ENCODE results near the gene WDR73. TPM values are rescaled to one million over a fixed set of nuclear protein-coding genes. Genes with fewer than 3 reads are reported as not detected.
A peak's percentile ranks its signal among the peaks of the same experiment; 100 is the strongest.

The WDR73 gene
- total and polyA plus RNA-seq, 2 of the 4 experiments (the other 2 are of a cell fraction) = 21.5 to 25.5 TPM

- dilution Hi-C loops (cut with HindIII; ENCODE audit: low sequenced_read_pairs, unreplicated experiment) (no loop called here), intact Hi-C loops (cut with micrococcal nuclease) (loop anchor here (1.0 to 5.0 kb wide), 7 partner anchors 53 to 387 kb away; partner anchors contain the start of genes ZNF592 and ZSCAN2), in situ Hi-C loops (cut with MboI; ENCODE audit: low sequenced_read_pairs) (no loop called here)
- Histone ChIP-seq H2BK15ac (ENCODE audit: low read depth, low read length) (no peak overlapping the region), H3K4me1 (ENCODE audit: control insufficient read depth, insufficient read depth, low read length) (peaks cover 9% of the 10 kb centered on the region), H3K14ac (replicated peaks; ENCODE audit: low read depth, low read length) (no peak overlapping the region), H3K23ac (ENCODE audit: low read depth, low read length) (no peak overlapping the region), H3K4me2 (ENCODE audit: low read depth, low read length) (peak overlapping the region; percentile 82), H3K36me3 (ENCODE audit: control insufficient read depth, insufficient read depth, low read length) (peaks cover 10% of the 10 kb centered on the region), H2AK9ac (replicated peaks; ENCODE audit: low read depth, low read length, poor library complexity) (peak overlapping the region; percentile 89), H4K91ac (ENCODE audit: insufficient read depth, low read depth, low read length) (no peak overlapping the region), H3K4ac (ENCODE audit: low read depth, low read length) (peak overlapping the region; percentile 20), H4K8ac (ENCODE audit: low read depth in 2 of 2, low read length in 2 of 2) (peak overlapping the region; percentile 8 to 88; a peak in 1 of 4 replicates), H3K27me3 (ENCODE audit: control insufficient read depth, insufficient read depth, low read length) (no peaks in the 10 kb centered on the region), H2AFZ (replicated peaks; ENCODE audit: low read length, poor library complexity) (peak overlapping the region; percentile 63), H3K27ac (ENCODE audit: insufficient read depth, low read length) (peak overlapping the region; percentile 21; the same call in 1 of the 2 replicates), H2BK5ac (ENCODE audit: low read depth, low read length, poor library complexity, severe bottlenecking) (peak overlapping the region; percentile 63), H3K9me3 (ENCODE audit: control insufficient read depth, insufficient read depth, low read length) (no peaks in the 10 kb centered on the region), H3K9ac (ENCODE audit: low read depth, low read length) (peak overlapping the region; percentile 90), H3K79me1 (ENCODE audit: low read depth in 1 of 2, low read length in 2 of 2) (peaks cover 15 to 48% of the 10 kb centered on the region in 2 experiments), H3K56ac (ENCODE audit: extremely low read depth, insufficient read depth, low read length) (no peak overlapping the region), H2AK5ac (ENCODE audit: low read depth, low read length) (no peak overlapping the region; the same call in 1 of the 2 replicates), H3K18ac (ENCODE audit: low read depth, low read length) (no peak overlapping the region), H2BK20ac (ENCODE audit: low read depth, low read length) (no peak overlapping the region), H3K9me1 (ENCODE audit: insufficient read depth, low read length) (peaks cover 13% of the 10 kb centered on the region), H4K20me1 (ENCODE audit: insufficient read depth, low read length) (no peaks in the 10 kb centered on the region), H3K4me3 (ENCODE audit: insufficient read depth, low read depth, low read length) (peak overlapping the region; percentile 83), H4K5ac (ENCODE audit: low read depth, low read length) (no peak overlapping the region), H2BK120ac (ENCODE audit: low read depth, low read length) (no peak overlapping the region)
- WGBS, 2 experiments (ENCODE audit: extremely low coverage in 2 of 2, insufficient read length in 1 of 2) = 0% methylated on average over 4 of the region's 19 CpGs; no CpG with 5 or more reads in 1 of the 2 experiments
- no TSS peak for BruUV-seq (replicated peaks)
- peak; percentile 79 for DNase-seq
- CTCF ChIA-PET = no interaction called here
- peak; percentile 57 for ATAC-seq (ENCODE audit: low read depth)
- POLR2A ChIA-PET (ENCODE audit: unreplicated experiment) = interaction anchor here (0.5 kb wide), 1 partner anchor 73 kb away, joined by 5 read pairs; no protein-coding TSS in a partner anchor
- no peak for TF ChIP-seq RCOR1 (IDR thresholded peaks at IDR 0.05; ENCODE audit: insufficient replicate concordance, low read length)
- TF ChIP-seq MAZ (IDR thresholded peaks at IDR 0.05; ENCODE audit: borderline replicate concordance, low read depth, low read length) = peak; percentile 50; the same call in 1 of the 2 replicates
- TF ChIP-seq CTCF (conservative IDR thresholded peaks at IDR 0.05; ENCODE audit: low read depth, low read length) = peak; percentile 66
- TF ChIP-seq SMC3 (IDR thresholded peaks at IDR 0.05; ENCODE audit: low read depth, low read length) = peak; percentile 66
- TF ChIP-seq POLR2A (IDR thresholded peaks at IDR 0.05; ENCODE audit: low read depth, low read length) = no peak; the same call in 1 of the 2 replicates
- TF ChIP-seq RAD21 (IDR thresholded peaks at IDR 0.05; ENCODE audit: low read length) = peak; percentile 67
- 0 out of 2 replicates have a peak, but pooled peaks have one; percentile 13 for TF ChIP-seq MXI1 (IDR thresholded peaks at IDR 0.05; ENCODE audit: borderline replicate concordance, low read depth, low read length)
Measured at GRCh38 chr15:84654689-84655453, 788 bp upstream of the WDR73 start.
